GM21515 (cell line): Measurements from ENCODE around the gene OR6A2.

ENCODE experiments used
- ATAC-seq: cut with Tn5 transposase; IDR thresholded peaks from one replicate; pipeline ENCODE4 v1.9.1; 2021; ENCODE audit not compliant: unreplicated experiment

Gene OR6A2

DNA sequence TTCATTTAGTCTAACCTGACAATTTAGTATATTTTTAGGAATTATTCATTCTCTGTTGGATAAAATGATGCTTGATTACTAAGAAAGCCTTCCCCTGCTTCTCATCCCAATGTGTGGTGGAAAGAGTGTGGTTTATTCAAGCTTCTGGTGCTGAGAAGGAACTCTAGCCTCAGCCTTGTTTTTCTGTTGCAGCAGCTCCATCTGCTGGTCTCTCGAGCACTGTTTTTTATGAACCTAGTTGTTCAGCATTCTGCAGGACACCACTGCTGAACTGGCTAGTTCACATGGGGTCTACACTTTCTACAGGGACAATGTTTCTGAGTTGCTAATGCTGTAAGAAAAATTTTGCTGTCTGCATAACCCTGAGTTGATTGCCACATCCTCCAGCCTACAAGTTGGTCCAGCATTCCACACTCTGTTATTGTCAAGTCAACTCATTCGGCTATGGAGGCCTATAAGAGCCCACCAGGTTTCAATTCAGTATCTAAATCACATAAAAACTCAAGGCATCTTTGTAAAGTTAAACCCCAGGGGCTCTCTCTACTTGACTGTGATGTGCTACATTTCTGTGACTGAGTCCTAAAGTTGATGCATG is 42.0 kb downstream of the OR6A2 start:
- peak; percentile 79 for ATAC-seq

DNA sequence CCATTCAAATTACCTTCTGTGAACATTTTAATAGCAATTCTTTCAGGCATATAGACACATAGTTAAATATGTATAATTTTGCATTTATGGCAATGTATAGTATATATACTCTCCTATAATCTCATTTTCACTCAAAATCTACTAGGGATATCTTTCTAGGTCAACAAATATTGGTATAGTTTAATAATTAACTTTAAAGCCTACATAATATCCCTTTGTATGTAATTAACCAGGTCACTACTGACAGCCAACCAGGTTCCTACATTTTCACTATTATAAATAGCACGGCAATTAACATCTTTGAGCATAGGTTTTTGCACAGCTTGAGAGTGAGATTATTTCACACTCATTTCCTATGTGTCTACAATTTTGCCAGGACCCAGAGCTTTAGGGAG is 43.5 kb downstream of the OR6A2 start:
- no peak for ATAC-seq

DNA sequence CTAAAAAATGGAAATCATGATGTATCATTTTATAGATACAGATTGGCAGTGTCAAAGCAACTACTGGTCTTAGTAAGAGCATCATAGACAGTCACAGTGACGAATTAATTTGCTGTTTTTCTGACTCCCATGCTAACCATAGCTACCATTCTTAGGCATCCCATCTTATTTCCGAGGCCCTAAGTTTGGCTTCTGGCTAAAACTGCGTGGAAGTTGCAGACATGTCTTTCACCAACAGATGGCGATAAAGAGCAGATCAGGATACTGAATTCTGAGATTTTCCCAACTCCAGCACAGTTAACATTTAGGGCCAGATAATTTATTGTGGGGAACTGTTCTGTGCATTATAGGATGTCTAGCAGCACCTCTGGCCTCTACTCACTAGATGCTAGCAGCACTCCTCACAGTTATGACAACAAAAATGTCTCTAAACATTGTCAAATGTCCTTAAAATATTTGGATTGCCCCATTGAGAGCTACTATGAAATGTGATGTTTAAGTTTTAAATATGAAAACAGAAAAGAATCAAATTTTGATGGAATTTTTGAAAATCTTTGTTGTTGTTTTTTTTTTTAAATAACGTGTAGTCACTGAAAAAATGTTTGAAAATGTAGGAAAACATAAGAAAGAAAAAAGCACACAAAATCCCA is 44.1 kb downstream of the OR6A2 start:
- no peak for ATAC-seq

DNA sequence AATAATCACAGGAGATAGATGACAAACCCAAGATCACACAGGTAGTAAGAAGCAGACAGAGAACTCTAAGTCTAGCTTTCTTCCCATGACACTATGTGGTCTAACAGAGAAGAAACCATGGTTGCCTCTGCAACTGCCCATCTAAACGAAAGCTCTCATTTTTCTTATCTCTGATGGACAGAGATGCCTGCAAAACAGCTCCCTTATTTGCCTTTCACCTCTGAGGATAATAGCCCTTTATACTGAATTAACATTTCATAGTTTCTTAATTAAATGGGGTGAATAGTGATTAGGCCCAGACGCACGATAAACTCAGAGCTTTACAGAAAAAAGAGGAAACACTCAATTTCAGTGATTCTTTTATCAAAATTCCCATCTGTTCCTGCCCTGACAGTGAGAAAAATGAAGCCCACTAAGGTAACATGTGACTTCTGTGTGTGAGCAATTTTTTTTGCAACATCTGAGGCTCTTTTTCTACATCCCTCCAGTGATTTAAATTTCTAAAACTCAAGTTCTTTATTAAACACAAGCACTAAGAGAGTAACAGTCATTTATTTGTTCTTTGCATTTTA is 52.3 kb downstream of the OR6A2 start:
- ATAC-seq = no peak

DNA sequence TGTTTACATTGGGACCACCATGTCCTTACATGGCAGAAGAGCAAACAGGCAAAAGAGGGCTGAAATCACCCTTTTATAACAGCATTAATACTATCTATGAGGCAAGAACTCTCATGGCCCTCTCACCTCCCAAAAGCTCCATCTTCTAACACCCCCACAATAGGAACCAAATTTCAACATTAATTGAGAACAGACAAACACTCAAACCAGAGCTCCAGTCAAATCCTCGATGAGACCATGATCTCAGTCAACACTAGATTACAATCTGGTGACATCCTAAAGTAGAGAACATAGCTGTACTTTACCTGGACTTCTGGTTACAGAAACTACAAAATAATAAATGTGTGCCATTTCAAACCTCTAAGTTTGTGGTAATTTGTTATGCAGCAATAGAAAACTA is 52.9 kb downstream of the OR6A2 start:
- ATAC-seq = no peak

DNA sequence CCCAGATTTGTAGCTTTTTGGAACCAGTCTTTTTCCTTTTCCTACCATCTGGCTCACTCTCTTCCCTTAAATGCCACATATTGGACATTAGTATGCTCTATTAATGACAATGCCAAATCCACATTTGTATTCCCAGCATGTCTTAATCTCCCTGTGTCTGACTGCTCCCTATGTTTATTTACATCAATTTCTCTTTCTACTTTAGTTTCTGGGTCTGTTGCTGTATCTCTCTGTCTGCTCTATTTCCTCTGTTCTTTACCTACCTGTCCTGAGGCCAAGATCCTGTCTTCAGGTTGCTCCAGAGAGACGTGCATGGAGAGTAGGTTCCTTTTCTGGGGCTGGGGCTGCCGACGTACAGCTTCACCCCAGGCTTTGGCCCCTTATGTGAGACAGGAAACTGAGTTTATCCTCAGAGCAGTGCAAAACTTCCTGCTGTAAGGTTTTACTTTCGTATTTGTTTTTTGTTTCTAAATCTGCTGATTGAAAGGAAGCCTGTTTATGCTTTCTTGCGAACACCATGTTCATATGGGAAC is 53.3 kb downstream of the OR6A2 start:
- ATAC-seq = peak; percentile 86

DNA sequence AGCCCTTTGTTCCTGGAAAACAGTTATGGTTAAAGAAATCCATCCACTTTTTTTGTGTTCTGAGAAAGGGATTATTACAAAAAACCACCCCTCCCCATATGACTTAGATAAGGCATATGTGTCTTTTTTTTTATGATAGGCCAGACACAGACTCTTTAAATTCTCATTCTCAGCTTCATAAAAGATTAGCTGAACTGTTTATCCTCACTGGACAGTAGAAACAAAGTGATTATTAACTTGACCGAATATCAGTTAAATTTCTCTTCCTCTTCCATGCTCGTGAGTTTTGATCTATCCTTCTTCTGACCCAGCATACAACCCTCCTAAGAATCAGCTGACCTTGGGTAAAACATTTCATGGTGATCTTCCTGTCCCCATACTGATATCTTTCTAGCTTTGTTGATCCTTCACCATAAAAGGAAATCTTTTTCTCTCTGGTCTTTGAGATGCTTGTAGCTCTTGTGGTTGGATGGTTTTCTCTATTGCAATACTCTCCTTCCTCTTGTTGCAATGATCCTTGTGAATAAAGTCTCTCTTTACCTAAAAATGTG is 53.9 kb downstream of the OR6A2 start:
- ATAC-seq = peak; percentile 54

DNA sequence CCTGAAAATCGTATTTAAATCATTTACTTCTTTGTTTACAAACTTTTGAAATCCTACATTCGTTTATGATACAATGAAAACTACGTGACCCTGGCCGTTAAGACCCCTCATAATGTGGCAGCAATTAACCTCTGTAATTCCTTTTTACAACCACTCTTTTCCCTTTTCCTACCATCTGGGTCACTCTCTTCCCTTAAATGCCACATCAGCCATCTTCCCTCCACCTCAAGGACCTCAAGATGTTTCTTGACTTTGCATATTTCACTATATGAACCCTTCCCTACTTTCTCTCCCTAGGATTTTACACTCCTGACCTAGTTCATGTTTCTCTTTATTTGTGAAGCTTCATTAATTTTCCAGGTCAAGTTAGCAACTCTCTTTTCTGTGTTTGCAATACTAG is 54.5 kb downstream of the OR6A2 start:
- no peak for ATAC-seq

DNA sequence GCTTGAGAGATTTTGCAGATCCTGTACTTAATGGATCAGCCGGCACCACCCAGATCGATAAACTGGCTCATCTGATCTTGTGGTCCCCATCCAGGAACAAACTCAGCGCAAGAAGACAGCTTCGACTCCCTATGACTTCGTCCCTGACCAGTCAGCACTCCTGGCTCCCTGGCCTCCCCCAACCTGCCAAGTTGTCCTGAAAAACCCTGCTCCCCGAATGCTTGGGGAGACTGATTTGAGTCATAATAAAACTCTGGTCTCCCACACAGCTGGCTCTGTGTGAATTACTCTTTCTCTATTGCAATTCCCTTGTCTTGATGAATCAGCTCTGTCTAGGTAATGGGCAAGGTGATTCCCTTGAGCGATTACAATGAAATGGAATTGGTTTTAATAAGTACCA is 57.2 kb downstream of the OR6A2 start:
- no peak for ATAC-seq
